HG02642 (cell line): ENCODE measurements around the gene ADH1A.
"Not testable (repeated sequence)": the region's sequence is repeated elsewhere in the genome, so short reads cannot be mapped to it uniquely, and the experiment has no call there.

Source experiments
- ATAC-seq: cut with Tn5 transposase; IDR thresholded peaks from one replicate; pipeline ENCODE4 v1.9.1; 2021; ENCODE audit warnings: mild to moderate bottlenecking; ENCODE audit not compliant: unreplicated experiment, poor library complexity

The ADH1A gene

GRCh38 chr4:99290848-99291786 is at the start of gene ADH1A:
ADH1A (minus strand) TSS chr4:99290985; CDS start chr4:99290914, 71 bp downstream.
- no peak for ATAC-seq

GRCh38 chr4:99339172-99339571 is 48.4 kb upstream of the ADH1A start:
- ATAC-seq: no peak

- no peak for ATAC-seq
Observed at GRCh38 chr4:99336553-99336952, 45.8 kb upstream of the ADH1A start.

- ATAC-seq: no peak
Observed at GRCh38 chr4:99334880-99335279, 44.1 kb upstream of the ADH1A start.

GRCh38 chr4:99330648-99331047 is 39.9 kb upstream of the ADH1A start:
- ATAC-seq: no peak

- no peak for ATAC-seq
Observed at GRCh38 chr4:99329876-99330275, 39.1 kb upstream of the ADH1A start.

GRCh38 chr4:99324979-99325378 is 34.2 kb upstream of the ADH1A start:
- no peak for ATAC-seq

GRCh38 chr4:99324361-99324760 is 33.6 kb upstream of the ADH1A start:
- ATAC-seq: no peak

- no peak for ATAC-seq
Observed at GRCh38 chr4:99323756-99324155, 33.0 kb upstream of the ADH1A start.

GRCh38 chr4:99321241-99322191 is 30.7 kb upstream of the ADH1A start, which contains the start of gene ADH1B:
ADH1B (minus strand) TSS chr4:99321401; CDS start chr4:99321331, 70 bp downstream.
- no peak for ATAC-seq

GRCh38 chr4:99317811-99318210 is 27.0 kb upstream of the ADH1A start:
- ATAC-seq: not testable (repeated sequence)

- no peak for ATAC-seq
Observed at GRCh38 chr4:99317354-99317753, 26.6 kb upstream of the ADH1A start.

- no peak for ATAC-seq
Observed at GRCh38 chr4:99315839-99316238, 25.1 kb upstream of the ADH1A start.

GRCh38 chr4:99314211-99314610 is 23.4 kb upstream of the ADH1A start:
- ATAC-seq: no peak

- no peak for ATAC-seq
Observed at GRCh38 chr4:99310389-99310788, 19.6 kb upstream of the ADH1A start.

GRCh38 chr4:99305638-99306400 is 15.0 kb upstream of the ADH1A start:
- ATAC-seq: no peak

- ATAC-seq: no peak
Observed at GRCh38 chr4:99301376-99302164, 10.8 kb upstream of the ADH1A start.

GRCh38 chr4:99300934-99301333 is 10.1 kb upstream of the ADH1A start:
- ATAC-seq: no peak

GRCh38 chr4:99293357-99293756 is 2.6 kb upstream of the ADH1A start:
- no peak for ATAC-seq
